Measurements from ENCODE around the gene MIB2.
"Not testable (repeated sequence)": the region's sequence is repeated elsewhere in the genome, so short reads cannot be mapped to it uniquely, and the experiment has no call there.

The MIB2 gene

GRCh38 chr1:1627261-1627828 lies 12.0 kb downstream of the MIB2 start:
- ATAC-seq (no peak), DNase-seq (no peak)

GRCh38 chr1:1627829-1628753 lies 12.8 kb downstream of the MIB2 start:
- ATAC-seq (no peak), DNase-seq (no peak)

- ATAC-seq = peak; percentile 15
- peak; percentile 58 for DNase-seq
Observed at GRCh38 chr1:1628754-1629429, 13.6 kb downstream of the MIB2 start.

GRCh38 chr1:1629430-1630190 lies 14.3 kb downstream of the MIB2 start:
- ATAC-seq = peak; percentile 36
- DNase-seq = peak; percentile 68

- ATAC-seq (peak; percentile 62), DNase-seq (peak; percentile 92)
Observed at GRCh38 chr1:1630191-1630964, 15.1 kb downstream of the MIB2 start.

GRCh38 chr1:1630965-1631781 lies 15.9 kb downstream of the MIB2 start:
- DNase-seq (peak; percentile 40), ATAC-seq (no peak)

GRCh38 chr1:1631782-1632420 lies 16.6 kb downstream of the MIB2 start, which contains the start of gene MMP23B:
Gene MMP23B (plus strand): TSS chr1:1632173. CDS start chr1:1632219, 46 bp downstream.
- ATAC-seq (no peak), DNase-seq (peak; percentile 10)

GRCh38 chr1:1633409-1633808 lies 18.1 kb downstream of the MIB2 start:
- DNase-seq = not testable (repeated sequence)

GRCh38 chr1:1634613-1635012 lies 19.3 kb downstream of the MIB2 start:
- DNase-seq, ATAC-seq: not testable (repeated sequence)

More at GRCh38 chr1:1633409-1633808, 18.1 kb downstream of the MIB2 start:
- ATAC-seq = not testable (repeated sequence)

GRCh38 chr1:1636621-1637478 lies 21.6 kb downstream of the MIB2 start:
- not testable (repeated sequence) for ATAC-seq, DNase-seq

GRCh38 chr1:1637479-1637875 lies 22.2 kb downstream of the MIB2 start:
- DNase-seq, ATAC-seq: not testable (repeated sequence)

- not testable (repeated sequence) for DNase-seq, ATAC-seq
Observed at GRCh38 chr1:1638528-1638927, 23.2 kb downstream of the MIB2 start.

- not testable (repeated sequence) for DNase-seq, ATAC-seq
Observed at GRCh38 chr1:1639368-1639767, 24.1 kb downstream of the MIB2 start.

GRCh38 chr1:1640081-1640480 lies 24.8 kb downstream of the MIB2 start:
- ATAC-seq, DNase-seq: not testable (repeated sequence)

GRCh38 chr1:1640711-1641461 lies 25.6 kb downstream of the MIB2 start:
- ATAC-seq = not testable (repeated sequence)

GRCh38 chr1:1646326-1646725 lies 31.0 kb downstream of the MIB2 start:
- DNase-seq, ATAC-seq: not testable (repeated sequence)

More at GRCh38 chr1:1640711-1641461, 25.6 kb downstream of the MIB2 start:
- not testable (repeated sequence) for DNase-seq

- peak; percentile 30 for ATAC-seq
- DNase-seq = not testable (repeated sequence)
Observed at GRCh38 chr1:1647567-1648241, 32.4 kb downstream of the MIB2 start.
